ENCODE results near the gene ZNF619. TPM values are rescaled to one million over a fixed set of nuclear protein-coding genes. Genes with fewer than 3 reads are reported as not detected.

The ZNF619 gene
- total and polyA plus RNA-seq, 9 of the 15 experiments (the other 6 are each of a cell fraction or from before 2014, with no cell fraction given), result 1.3 to 9.1 (median 6.3) TPM

GRCh38 chr3:40524568-40525285 lies 47.8 kb downstream of the ZNF619 start, which contains the start of gene ZNF621 (continued):
- TF ChIP-seq TRIM25 (IDR thresholded peaks at IDR 0.05; ENCODE audit: borderline replicate concordance) (no peak), NCOR1 (IDR thresholded peaks at IDR 0.05) (no peak), ARNT (IDR thresholded peaks at IDR 0.05) (no peak), SREBF2 (CRISPR knock-in tag; IDR thresholded peaks at IDR 0.05) (no peak), MAFK (IDR thresholded peaks at IDR 0.05; ENCODE audit: low read length) (no peak; the same call in 1 of the 2 replicates), HDAC6 (IDR thresholded peaks at IDR 0.05; ENCODE audit: low read depth, low read length) (0 out of 2 replicates have a peak, but pooled peaks have one; percentile 36), RAD21 (CRISPR knock-in tag; conservative IDR thresholded peaks at IDR 0.05 in 1 of 2, IDR thresholded peaks at IDR 0.05 in 1 of 2) (peak in 1 of 2 experiments; percentile 44; a peak in 2 of 4 replicates), TOE1 (IDR thresholded peaks at IDR 0.05; ENCODE audit: borderline replicate concordance) (peak; percentile 57; the same call in 1 of the 2 replicates), TOE1 (CRISPR knock-in tag; IDR thresholded peaks at IDR 0.05; ENCODE audit: borderline replicate concordance, low read depth) (no peak; the same call in 1 of the 2 replicates), ZSCAN32 (CRISPR knock-in tag; IDR thresholded peaks at IDR 0.05) (peak; percentile 21; the same call in 1 of the 2 replicates), NCOA1 (IDR thresholded peaks at IDR 0.05; ENCODE audit: low read depth) (no peak), RBM22 (IDR thresholded peaks at IDR 0.05; ENCODE audit: low read depth, low read length, poor library complexity, severe bottlenecking) (peak; percentile 54), HDAC1 (IDR thresholded peaks at IDR 0.05) (peak in 1 of 2 experiments; percentile 79; a peak in 2 of 4 replicates), ZC3H8 (IDR thresholded peaks at IDR 0.05) (no peak), PKNOX1 (IDR thresholded peaks at IDR 0.05) (no peak), ZNF277 (CRISPR knock-in tag; IDR thresholded peaks at IDR 0.05; ENCODE audit: borderline replicate concordance) (no peak), TAL1 (IDR thresholded peaks at IDR 0.05) (0 out of 2 replicates have a peak, but pooled peaks have one; percentile 2), TAF15 (IDR thresholded peaks at IDR 0.05; ENCODE audit: low read depth, low read length) (no peak), ZZZ3 (IDR thresholded peaks at IDR 0.05) (peak; percentile 95; the same call in 1 of the 2 replicates), PHF8 (IDR thresholded peaks at IDR 0.05; ENCODE audit: borderline replicate concordance, low read length) (peak; percentile 100), ZNF408 (CRISPR knock-in tag; IDR thresholded peaks at IDR 0.05; ENCODE audit: low read depth) (no peak), ZNF76 (CRISPR knock-in tag; IDR thresholded peaks at IDR 0.05; ENCODE audit: borderline replicate concordance) (peak; percentile 13; the same call in 1 of the 2 replicates), E2F6 (IDR thresholded peaks at IDR 0.05; ENCODE audit: borderline replicate concordance in 1 of 2, extremely low read depth in 1 of 2, insufficient read depth in 1 of 2, insufficient read length in 1 of 2, low read depth in 1 of 2, low read length in 1 of 2, poor library complexity in 1 of 2, severe bottlenecking in 1 of 2) (peak; percentile 36 to 58)

Measured in K562 (cell line).